ENCODE data around the gene FABP1.

- TF ChIP-seq CTCF (IDR thresholded peaks at IDR 0.05), result no peak
- TF ChIP-seq ZFX (IDR thresholded peaks at IDR 0.05; ENCODE audit: borderline replicate concordance), result no peak
These were observed 41.5 kb downstream of the FABP1 start for GRCh38 chr2:88086401-88086800.

Data from 22Rv1 (cell line).